GM19452 (cell line): ENCODE results near the gene PDK2.

ENCODE experiments used
- ATAC-seq: cut with Tn5 transposase; IDR thresholded peaks from one replicate; pipeline ENCODE4 v1.9.1; 2021; ENCODE audit not compliant: unreplicated experiment

The PDK2 gene

GRCh38 chr17:50133769-50134099 lies 38.6 kb downstream of the PDK2 start:
- no peak for ATAC-seq

DNA sequence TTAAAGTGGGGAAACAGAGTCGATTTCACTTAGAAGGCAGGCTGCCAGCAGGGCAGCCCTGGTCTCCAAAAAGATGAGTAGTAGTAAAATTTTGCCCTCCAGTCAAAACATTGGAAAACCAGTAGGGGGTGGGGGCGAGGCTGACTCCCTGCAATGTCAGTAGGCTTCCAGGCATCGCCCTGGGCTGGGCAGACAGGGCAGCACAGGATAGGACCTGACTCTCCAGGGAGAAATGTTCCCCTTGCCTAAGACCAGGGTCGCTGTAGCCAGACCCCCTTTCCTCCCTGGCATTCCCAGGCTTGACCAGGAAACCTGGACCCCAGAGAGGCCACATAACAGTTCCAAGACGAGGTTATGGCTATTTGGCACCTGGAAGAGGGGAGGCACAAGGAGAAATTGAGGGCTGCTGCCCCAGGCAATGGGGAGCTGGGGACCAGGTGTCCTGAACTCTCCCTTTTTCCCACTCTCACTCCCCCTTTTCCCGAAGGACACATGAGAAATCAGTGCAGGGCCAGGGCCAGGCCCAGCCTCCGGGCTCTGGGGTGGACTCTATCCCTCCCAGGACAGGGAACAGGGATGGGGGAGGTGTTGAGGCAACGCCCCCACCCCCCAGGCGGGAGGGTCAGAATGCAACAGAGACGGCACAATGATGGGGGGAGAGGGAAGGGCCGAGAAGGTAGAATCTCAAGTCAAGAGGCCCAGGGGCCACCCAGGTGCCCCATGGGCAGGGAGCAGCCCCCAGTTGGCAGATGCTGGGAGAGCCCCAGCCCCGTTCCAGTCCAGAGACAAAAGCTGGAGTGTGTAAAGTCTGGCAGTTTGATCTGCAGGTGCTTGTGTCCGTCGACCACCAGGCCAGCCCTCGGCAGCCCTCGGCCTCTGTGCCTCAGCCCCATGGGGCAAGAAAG lies 39.3 kb downstream of the PDK2 start:
- no peak for ATAC-seq

- ATAC-seq, result no peak
These were observed 40.4 kb downstream of the PDK2 start for GRCh38 chr17:50135316-50136095.

DNA sequence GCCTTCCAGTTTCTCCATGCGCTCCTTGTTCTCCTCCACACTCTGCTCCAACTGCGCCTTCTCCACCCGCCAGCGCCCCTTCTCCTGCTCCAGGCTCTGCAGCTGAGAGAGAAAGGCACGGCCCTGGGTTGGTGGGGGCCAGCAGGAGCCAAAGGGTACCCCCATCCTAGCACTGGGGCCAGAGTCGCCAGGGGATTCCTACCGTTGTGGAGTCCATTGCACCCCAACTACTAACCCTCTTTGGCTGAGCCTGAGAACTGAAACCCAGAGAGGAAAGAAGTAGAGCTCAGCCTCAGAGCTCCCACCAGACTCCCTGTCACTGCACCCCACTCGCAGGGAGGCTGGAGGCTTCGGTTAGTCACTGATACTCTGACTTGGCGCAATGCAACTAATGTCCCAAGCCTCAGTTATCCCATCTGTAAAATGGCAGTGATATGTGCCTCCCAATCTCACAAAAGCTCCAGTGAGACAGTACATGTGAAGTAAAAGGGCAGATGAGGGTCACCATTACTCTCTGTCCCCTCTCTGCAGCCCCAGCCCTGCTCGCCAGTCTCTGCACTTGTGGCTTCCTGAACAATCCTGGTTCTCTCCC lies 41.0 kb downstream of the PDK2 start:
- ATAC-seq, result no peak

GRCh38 chr17:50137042-50137441 lies 41.9 kb downstream of the PDK2 start:
- ATAC-seq, result no peak

DNA sequence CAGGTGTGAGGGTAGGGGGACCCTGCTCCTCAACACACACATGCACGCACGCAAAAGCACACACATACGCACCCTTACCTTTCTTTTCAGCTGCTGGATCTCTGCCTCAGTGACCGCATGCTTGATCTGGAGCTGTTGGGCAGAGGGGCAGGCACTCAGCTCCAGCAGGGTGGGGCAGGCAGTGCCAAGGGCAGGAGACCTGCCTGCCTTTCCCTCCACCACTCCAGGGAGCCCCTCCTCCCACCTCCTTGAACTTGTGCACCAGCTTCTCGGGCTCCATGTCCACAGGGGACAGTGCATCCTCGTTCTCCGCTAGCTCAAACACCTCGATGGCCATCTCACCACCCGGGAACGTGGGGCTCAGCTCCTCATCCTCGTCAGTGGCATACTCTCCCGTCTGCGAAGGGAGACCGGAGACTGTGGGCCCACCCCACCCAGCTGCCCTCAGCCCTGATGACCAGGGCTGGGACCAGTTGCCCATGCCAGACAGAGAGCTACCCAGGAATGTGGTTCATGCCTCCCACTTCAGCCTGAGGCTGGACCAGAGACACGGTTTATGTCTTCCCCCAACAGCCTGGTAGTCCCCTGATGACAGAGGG lies 44.1 kb downstream of the PDK2 start:
- ATAC-seq, result no peak

GRCh38 chr17:50139950-50140885 lies 45.1 kb downstream of the PDK2 start:
- no peak for ATAC-seq

GRCh38 chr17:50141026-50141744 lies 46.0 kb downstream of the PDK2 start:
- ATAC-seq, result no peak

- ATAC-seq, result no peak
These were observed 46.6 kb downstream of the PDK2 start for GRCh38 chr17:50141745-50142110.

DNA sequence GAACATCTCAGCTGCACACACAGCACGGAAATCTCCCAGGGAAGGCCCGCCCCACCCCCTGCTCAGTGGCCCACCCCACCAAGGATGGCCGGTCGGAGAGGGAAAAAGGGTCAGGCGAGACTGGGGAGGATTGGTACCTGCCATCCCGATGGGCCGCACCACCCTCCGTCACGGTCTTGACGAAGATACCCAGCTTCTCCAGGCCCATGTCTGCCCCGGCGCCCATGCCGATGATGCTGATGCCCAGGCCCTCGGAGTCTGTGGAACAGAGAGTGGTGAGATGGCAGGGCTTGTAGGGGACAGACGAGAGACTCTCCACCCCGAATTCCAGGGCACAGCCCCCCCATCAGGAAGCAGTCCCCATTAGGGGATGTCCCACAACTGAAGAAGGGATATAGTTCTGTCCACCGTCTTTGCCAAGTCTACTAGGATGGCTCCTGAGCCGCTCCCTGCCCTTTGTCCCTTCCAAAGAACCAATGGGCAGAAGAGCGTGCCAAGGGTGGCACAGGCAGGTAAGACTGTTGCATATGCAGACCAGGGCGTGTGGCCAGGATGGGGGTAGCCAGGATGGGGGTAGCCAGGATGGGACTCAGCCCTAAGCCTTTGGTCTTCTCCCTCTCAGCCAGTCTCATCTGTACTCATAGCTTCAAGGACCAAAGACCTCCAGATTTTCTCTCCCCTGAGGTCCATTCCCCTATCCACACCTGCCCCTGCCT lies 48.5 kb downstream of the PDK2 start:
- ATAC-seq, result no peak

DNA sequence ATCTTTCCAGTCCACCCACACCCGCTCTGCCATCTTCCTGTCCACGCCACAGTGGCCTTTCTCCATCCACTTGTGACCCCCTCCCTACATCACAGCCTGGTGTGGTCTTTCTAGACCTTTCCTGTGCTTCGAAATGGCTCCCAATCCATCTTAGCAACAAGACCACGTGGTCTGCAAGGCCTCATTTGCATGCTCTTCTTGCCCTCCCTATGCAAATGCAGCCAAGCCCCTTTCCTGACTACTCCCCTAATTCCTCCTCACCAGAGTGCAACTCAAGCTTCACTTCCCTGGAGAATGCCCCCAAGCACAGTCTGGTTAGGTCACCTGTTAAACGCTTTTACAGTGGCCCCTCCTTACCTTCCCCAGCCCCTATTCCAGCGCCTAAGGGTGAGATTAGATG lies 49.2 kb downstream of the PDK2 start:
- ATAC-seq, result no peak

- ATAC-seq, result no peak
These were observed 49.8 kb downstream of the PDK2 start for GRCh38 chr17:50144845-50145531.

GRCh38 chr17:50145532-50146229 lies 50.5 kb downstream of the PDK2 start:
- no peak for ATAC-seq

- ATAC-seq, result no peak
These were observed 51.2 kb downstream of the PDK2 start for GRCh38 chr17:50146230-50146926.

- no peak for ATAC-seq
These were observed 51.9 kb downstream of the PDK2 start for GRCh38 chr17:50146927-50147665.

GRCh38 chr17:50147841-50148225 lies 52.7 kb downstream of the PDK2 start:
- ATAC-seq, result no peak
